Measurements from ENCODE around the gene ZNF692.

The ZNF692 gene

GRCh38 chr1:248818505-248819374 is 40.1 kb downstream of the ZNF692 start:
- no peak overlapping the region for H3K4me3 ChIP-seq (ENCODE audit: low read length)
- DNase-seq (ENCODE audit: low read depth), result no peak

GRCh38 chr1:248817065-248817464 is 41.8 kb downstream of the ZNF692 start:
- no peak overlapping the region for H3K4me3 ChIP-seq (ENCODE audit: low read length)
- TF ChIP-seq CTCF (conservative IDR thresholded peaks at IDR 0.05; ENCODE audit: low read length), result no peak
- DNase-seq (ENCODE audit: low read depth), result no peak

More at GRCh38 chr1:248818505-248819374, 40.1 kb downstream of the ZNF692 start:
- no peak for TF ChIP-seq CTCF (conservative IDR thresholded peaks at IDR 0.05; ENCODE audit: low read length)

GRCh38 chr1:248816042-248816851 is 42.6 kb downstream of the ZNF692 start:
- no peak for DNase-seq (ENCODE audit: low read depth)
- no peak for TF ChIP-seq CTCF (conservative IDR thresholded peaks at IDR 0.05; ENCODE audit: low read length)
- H3K4me3 ChIP-seq (ENCODE audit: low read length), result no peak overlapping the region

GRCh38 chr1:248815407-248816034 is 43.4 kb downstream of the ZNF692 start:
- no peak for TF ChIP-seq CTCF (conservative IDR thresholded peaks at IDR 0.05; ENCODE audit: low read length)
- H3K4me3 ChIP-seq (ENCODE audit: low read length), result no peak overlapping the region
- DNase-seq (ENCODE audit: low read depth), result no peak

- TF ChIP-seq CTCF (conservative IDR thresholded peaks at IDR 0.05; ENCODE audit: low read length), result no peak
- DNase-seq (ENCODE audit: low read depth), result no peak
- H3K4me3 ChIP-seq (ENCODE audit: low read length), result no peak overlapping the region
These were observed 44.5 kb downstream of the ZNF692 start for GRCh38 chr1:248814351-248814750.

- no peak for TF ChIP-seq CTCF (conservative IDR thresholded peaks at IDR 0.05; ENCODE audit: low read length)
- DNase-seq (ENCODE audit: low read depth), result no peak
- H3K4me3 ChIP-seq (ENCODE audit: low read length), result no peak overlapping the region
These were observed 45.3 kb downstream of the ZNF692 start for GRCh38 chr1:248813546-248813945.

All from AG10803 (cell line).